HG02759 (cell line): ENCODE results near the gene PCGF1.
"Not testable (repeated sequence)": the region's sequence is repeated elsewhere in the genome, so short reads cannot be mapped to it uniquely, and the experiment has no call there.

Experiments
- ATAC-seq: cut with Tn5 transposase; IDR thresholded peaks from one replicate; pipeline ENCODE4 v1.9.1; 2021; ENCODE audit warnings: mild to moderate bottlenecking, moderate library complexity; ENCODE audit not compliant: unreplicated experiment

The PCGF1 gene

GRCh38 chr2:74474481-74474880 lies 33.0 kb downstream of the PCGF1 start:
- ATAC-seq: no peak

DNA sequence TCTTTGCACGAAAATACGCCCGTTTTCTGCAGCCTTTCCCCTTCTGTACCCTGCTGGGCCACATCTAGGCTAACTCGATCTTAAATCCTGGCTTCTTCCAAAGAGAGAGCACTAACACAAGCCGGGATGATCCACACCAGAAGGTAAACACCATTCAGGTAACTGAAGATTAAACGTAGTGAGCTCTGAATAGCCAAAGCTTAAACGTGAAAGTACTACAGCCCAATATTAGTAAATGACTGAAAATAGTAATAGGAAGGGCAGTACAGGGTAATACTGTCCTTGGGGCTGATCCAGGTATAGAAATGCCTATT lies 34.6 kb downstream of the PCGF1 start:
- no peak for ATAC-seq

GRCh38 chr2:74472086-74472944 lies 35.2 kb downstream of the PCGF1 start, which contains the start of gene MRPL53:
Gene MRPL53 (minus strand): TSS chr2:74472680. CDS start chr2:74472660, 20 bp downstream.
- peak; percentile 94 for ATAC-seq

- ATAC-seq: no peak
These were observed 36.0 kb downstream of the PCGF1 start for GRCh38 chr2:74471332-74472065.

DNA sequence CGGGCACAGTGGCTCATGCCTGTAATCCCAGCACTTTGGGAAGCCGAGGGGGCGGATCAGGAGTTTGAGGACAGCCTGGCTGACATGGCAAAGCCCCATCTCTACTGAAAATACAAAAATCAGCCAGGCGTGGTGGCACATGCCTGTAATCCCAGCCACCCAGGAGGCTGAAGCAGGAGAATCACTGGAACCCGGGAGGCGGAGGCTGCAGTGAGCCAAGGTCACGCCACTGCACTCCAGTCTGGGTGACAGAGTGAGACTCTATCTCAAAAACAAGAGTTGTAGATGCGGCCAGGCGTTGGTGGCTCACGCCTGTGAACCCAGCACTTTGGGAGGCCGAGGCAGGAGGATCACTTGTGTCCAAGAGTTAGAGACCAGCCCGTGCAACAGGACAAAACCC lies 36.8 kb downstream of the PCGF1 start:
- not testable (repeated sequence) for ATAC-seq

DNA sequence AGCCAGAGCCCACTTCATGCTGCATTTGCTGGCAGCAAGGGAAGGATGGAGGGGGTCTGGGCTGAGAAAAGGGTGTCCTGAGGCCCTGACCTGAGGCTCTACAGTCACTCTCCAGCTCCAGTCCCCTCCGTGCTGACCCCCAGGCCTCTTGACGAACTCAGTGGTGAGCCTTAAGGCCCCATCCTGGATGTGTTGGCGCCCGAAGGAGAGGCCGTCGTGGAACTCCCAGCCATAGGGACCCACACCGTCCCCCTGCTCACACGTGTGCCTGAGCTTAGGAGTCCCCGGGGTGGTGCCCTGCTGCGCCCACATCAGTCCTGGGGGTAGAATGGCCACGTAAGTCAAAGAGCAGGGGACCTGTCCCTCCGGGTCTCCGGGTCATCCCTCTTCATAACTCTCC lies 43.1 kb downstream of the PCGF1 start:
- no peak for ATAC-seq

- no peak for ATAC-seq
These were observed 44.7 kb downstream of the PCGF1 start for GRCh38 chr2:74462786-74463105.

DNA sequence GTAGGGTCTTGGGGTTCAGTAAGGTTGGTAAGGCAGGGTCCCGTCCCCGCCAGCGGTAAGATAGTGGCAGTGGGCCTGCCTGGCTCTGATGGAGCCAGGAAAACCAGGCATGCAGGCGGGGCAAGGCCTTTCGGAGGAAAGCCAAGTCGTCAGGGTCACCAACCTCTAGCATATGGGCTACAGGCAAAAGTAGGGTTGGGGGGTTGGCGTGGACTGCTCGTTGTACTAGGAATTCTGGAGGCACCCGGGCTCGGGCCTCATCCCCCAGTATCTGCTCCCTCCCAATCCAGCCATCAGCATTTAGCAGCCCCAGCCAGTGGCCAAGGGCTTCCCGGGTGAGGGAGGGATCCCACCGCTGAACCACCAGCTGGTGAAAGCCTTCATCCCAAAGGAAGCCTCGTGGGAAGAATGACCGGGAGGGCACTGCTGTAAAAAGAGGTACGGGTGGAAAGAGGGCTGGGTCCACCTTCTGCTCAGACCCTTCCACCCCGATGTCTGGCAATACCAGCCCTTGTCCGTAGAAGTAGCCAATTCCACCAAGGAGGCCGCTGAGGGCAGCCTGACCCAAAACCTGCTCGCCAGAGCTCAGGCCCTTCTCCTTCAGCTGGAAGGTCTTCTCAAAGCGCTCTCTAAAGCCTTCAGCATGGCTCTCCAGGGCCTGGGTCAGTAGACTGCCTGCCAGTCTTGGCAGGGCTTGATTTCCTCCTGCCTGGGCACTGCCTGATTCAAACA lies 45.3 kb downstream of the PCGF1 start:
- ATAC-seq: no peak

DNA sequence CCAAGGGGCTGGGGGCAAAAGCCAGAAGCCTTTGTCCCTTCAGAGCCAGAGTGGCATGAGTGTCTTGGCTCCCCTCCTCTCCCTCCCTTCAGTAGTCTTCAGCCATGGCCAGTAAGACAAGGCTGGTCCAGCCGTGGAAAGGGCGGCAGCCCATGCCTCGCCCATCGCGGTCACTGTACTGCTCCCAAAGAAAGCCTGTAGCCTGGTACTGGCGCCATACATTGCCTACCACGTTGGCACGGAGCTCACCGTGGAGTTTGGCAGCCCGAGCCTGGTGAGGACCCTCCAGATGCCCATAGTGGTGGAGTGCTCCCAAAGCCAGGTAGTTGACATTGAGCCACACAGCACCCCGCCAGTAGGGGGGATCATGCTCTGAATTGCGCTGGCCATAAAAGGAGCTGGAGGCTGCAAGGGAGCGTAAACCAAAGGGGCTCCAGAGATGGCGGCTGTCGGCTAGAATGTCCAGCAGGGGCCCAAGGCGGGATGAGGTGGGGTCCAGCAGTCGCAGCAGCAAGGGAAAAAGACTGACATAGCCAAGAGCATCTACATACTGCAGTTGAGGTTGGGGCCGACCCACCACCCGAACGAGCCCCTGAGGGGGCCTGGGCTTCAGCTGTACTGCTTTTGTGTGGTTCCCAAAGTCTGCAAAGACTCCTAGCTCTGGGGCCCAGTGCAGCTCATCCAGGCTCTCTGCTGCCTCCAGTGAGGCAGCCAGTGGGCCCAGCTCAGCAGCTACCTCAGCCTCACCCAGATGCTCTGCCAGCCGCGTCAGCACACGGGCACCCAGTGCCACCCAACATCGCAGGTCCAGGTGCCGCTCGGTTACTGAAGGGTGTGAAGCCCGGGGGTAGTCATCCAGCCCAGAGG lies 46.1 kb downstream of the PCGF1 start:
- no peak for ATAC-seq

- not testable (repeated sequence) for ATAC-seq
These were observed 47.3 kb downstream of the PCGF1 start for GRCh38 chr2:74460187-74460586.

- ATAC-seq: not testable (repeated sequence)
These were observed 47.9 kb downstream of the PCGF1 start for GRCh38 chr2:74459503-74460118.

- ATAC-seq: no peak
These were observed 48.5 kb downstream of the PCGF1 start for GRCh38 chr2:74458938-74459363.

DNA sequence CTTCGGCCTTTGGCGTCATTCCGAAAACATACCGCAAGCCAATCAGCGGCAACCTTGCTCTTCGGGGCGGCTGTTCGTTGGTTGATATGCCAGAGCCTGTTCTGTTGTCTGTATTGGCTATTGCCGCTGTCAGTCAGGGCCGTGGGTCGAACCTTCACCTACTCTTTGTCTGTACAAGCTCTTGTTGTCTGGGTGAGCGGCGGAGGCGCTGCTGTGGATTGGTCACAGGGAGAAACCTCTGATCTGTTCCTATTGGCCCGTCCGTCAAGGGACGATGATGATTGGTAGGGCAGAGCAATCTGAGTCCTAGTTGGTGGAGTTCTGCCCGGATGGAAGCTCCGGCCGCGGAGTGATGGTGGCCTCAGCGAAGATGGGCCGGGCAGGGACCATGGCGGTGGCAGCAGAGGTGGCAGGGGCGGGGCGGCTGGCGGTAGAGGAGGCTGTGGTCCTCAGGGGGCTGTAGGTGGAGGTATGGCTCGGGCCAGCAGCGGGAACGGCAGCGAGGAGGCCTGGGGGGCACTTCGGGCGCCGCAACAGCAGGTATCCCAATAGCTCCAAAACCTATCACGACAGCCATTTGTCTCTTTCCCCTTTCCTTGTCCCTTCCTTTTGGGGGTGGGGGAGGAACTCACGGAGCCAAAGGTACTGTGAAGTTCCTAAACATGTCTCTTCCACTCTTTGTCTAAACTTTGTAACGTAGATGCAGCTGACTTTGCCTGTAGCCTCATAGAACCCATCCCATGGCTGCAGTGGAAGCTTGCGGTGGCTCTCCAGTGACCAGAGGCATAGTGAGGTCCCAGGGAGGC lies 49.2 kb downstream of the PCGF1 start, which contains the start of gene WBP1:
Gene WBP1, plus strand, starts transcription at position 307 of the 806 bp plus-strand sequence. Its CDS starts 165 bp downstream, at position 472.
- peak; percentile 79 for ATAC-seq

- peak; percentile 42 for ATAC-seq
These were observed 49.9 kb downstream of the PCGF1 start for GRCh38 chr2:74457549-74458131.

DNA sequence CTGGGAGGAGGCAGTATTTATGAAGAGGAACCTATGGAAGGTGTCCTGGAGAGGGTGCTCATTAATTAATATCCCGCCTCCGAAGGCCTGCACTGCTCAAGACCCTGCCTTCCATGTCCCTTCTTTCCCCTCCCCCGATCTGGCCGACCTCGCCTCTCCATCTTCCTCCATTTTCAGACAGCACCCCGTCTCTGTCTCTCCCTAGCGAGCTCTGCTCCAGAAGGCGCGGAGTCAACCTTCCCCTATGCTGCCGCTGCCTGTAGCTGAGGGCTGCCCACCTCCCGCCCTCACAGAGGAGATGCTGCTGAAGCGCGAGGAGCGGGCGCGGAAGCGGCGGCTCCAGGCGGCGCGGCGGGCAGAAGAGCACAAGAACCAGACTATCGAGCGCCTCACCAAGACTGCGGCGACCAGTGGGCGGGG lies 50.4 kb downstream of the PCGF1 start:
- no peak for ATAC-seq
